GM12878 (cell line): Measurements from ENCODE around the gene CLSTN2. TPM values are rescaled to one million over a fixed set of nuclear protein-coding genes. Genes with fewer than 3 reads are reported as not detected.

Experiments used
- ATAC-seq: fragments of 200-7000 bp; cut with Tn5 transposase; 3 replicates; pipeline ENCODE4 v1.9.1; 2020; ENCODE audit warnings: mild to moderate bottlenecking, moderate library complexity
- BruUV-seq: library from RNA; stranded (reverse); fragments of 400-500 nt; replicated peaks from 2 replicates; lab custom pipeline; 2021; lab: Mats Ljungman, UMichigan
- CTCF ChIA-PET: fragments of 300-600 bp; sonication (Branson Sonifier 250); formaldehyde crosslinking; extraction: SDS; loops from one replicate; lab custom pipeline; 2021; ENCODE audit warnings: inconsistent platforms; lab: Yijun Ruan, JAX
- POLR2A ChIA-PET: fragments of 350-600 bp; formaldehyde crosslinking; extraction: SDS; loops from one replicate; lab custom pipeline; 2021; ENCODE audit warnings: inconsistent platforms; lab: Charles Lee
- RAD21 ChIA-PET: fragments of 300-600 bp; sonication (Branson Sonifier 250); formaldehyde crosslinking; loops from one replicate; lab custom pipeline; 2023; ENCODE audit warnings: antibody characterized with exemption; ENCODE audit not compliant: unreplicated experiment; lab: Charles Lee
- SMC1A ChIA-PET: fragments of 300-600 bp; sonication (Branson Sonifier 250); formaldehyde crosslinking; loops from one replicate; lab custom pipeline; 2023; ENCODE audit not compliant: unreplicated experiment, uncharacterized antibody; lab: Charles Lee
- DNase-seq: peaks from one replicate; pipeline ENCODE4 v3.0.0-alpha.2; 2011; ENCODE audit warnings: low read depth, low spot score
- FAIRE-seq: peaks from 3 replicates; lab custom pipeline; 2011; peaks lifted over from hg19 to GRCh38; lab: Jason Lieb, UNC
- H2AFZ ChIP-seq: 2 replicates; pipeline ENCODE4 v1.6.0; 2011; ENCODE audit warnings: low read depth, low read length, control low read depth; ENCODE audit not compliant: control insufficient read depth
- H3K27ac ChIP-seq: 2 replicates; pipeline ENCODE4 v1.5.1; 2011; ENCODE audit warnings: control low read depth; ENCODE audit not compliant: control insufficient read depth, insufficient read depth
- H3K27me3 ChIP-seq, 2 experiments: replicated peaks in 1 of 2; 2 replicates each; pipeline versions ENCODE4 v1.6.0 to v1.6.1; 2011; ENCODE audit warnings: low read length in 1 of 2; ENCODE audit not compliant: control insufficient read depth in 2 of 2, insufficient read depth in 2 of 2
- H3K36me3 ChIP-seq, 2 experiments: 2 replicates each; pipeline ENCODE4 v1.5.1; 2011; ENCODE audit warnings: low read length in 1 of 2; ENCODE audit not compliant: control insufficient read depth in 2 of 2, insufficient read depth in 2 of 2
- H3K4me1 ChIP-seq: 2 replicates; pipeline ENCODE4 v1.6.1; 2011; ENCODE audit warnings: mild to moderate bottlenecking, low read length, moderate library complexity, mixed read lengths; ENCODE audit not compliant: control insufficient read depth, insufficient read depth
- H3K4me2 ChIP-seq: 2 replicates; pipeline ENCODE4 v1.6.0; 2011; ENCODE audit warnings: control low read depth; ENCODE audit not compliant: control insufficient read depth, insufficient read depth
- H3K4me3 ChIP-seq: fragments of 200-600 bp; sonication (generic); 2 replicates; pipeline ENCODE4 v1.5.1; 2016
- H3K79me2 ChIP-seq: 2 replicates; pipeline ENCODE4 v1.6.0; 2011; ENCODE audit warnings: low read length; ENCODE audit not compliant: control insufficient read depth, insufficient read depth
- H3K9ac ChIP-seq: 2 replicates; pipeline ENCODE4 v1.8.0; 2011; ENCODE audit warnings: low read length, control low read depth, mixed read lengths; ENCODE audit not compliant: control insufficient read depth, insufficient read depth
- H3K9me3 ChIP-seq: replicated peaks from 3 replicates; pipeline ENCODE4 v1.5.1; 2011; ENCODE audit warnings: mild to moderate bottlenecking, low read length; ENCODE audit not compliant: control insufficient read depth, insufficient read depth
- H4K20me1 ChIP-seq: 2 replicates; pipeline ENCODE4 v1.6.0; 2011; ENCODE audit not compliant: control insufficient read depth, insufficient read depth
- FOS ChIP-seq: IDR thresholded peaks from 3 replicates; pipeline ENCODE4 v1.6.1; 2011; ENCODE audit warnings: borderline replicate concordance; ENCODE audit not compliant: insufficient read length; ENCODE audit errors: extremely low read depth
- IRF4 ChIP-seq: IDR thresholded peaks from 2 replicates; pipeline ENCODE4 v1.6.1; 2011; ENCODE audit warnings: low read depth, low read length
- LARP7 ChIP-seq: fragments of 450-650 bp; IDR thresholded peaks from 2 replicates; pipeline ENCODE4 v1.6.1; 2017; ENCODE audit warnings: mild to moderate bottlenecking
- NR2C2 ChIP-seq: IDR thresholded peaks from 2 replicates; pipeline ENCODE4 v1.6.1; 2011; ENCODE audit warnings: borderline replicate concordance, low read depth; ENCODE audit not compliant: control insufficient read depth, insufficient read length
- SUZ12 ChIP-seq: fragments of 200-600 bp; sonication (generic); IDR thresholded peaks from one replicate; pipeline ENCODE4 v1.6.1; 2018; ENCODE audit warnings: antibody characterized with exemption, mild to moderate bottlenecking; ENCODE audit not compliant: unreplicated experiment
- YBX1 ChIP-seq: fragments of 450-650 bp; IDR thresholded peaks from 2 replicates; pipeline ENCODE4 v1.6.1; 2016; ENCODE audit warnings: antibody characterized with exemption
- ZBED1 ChIP-seq: IDR thresholded peaks from 2 replicates; pipeline ENCODE4 v1.6.1; 2016; ENCODE audit warnings: borderline replicate concordance
- ZNF274 ChIP-seq: IDR thresholded peaks from one replicate; pipeline ENCODE4 v1.8.0; 2011; ENCODE audit not compliant: insufficient read length, insufficient read depth
- WGBS: methylation state at CpG from one replicate; pipeline ENCODE4 v1.1.6; 2016; ENCODE audit warnings: low lambda C conversion rate; ENCODE audit not compliant: insufficient replicate concordance, insufficient coverage; ENCODE audit errors: missing lambda C conversion rate; 5-methylcytosine and 5-hydroxymethylcytosine counted together
- in situ Hi-C: fragments of 300-500 bp; cut with MboI; formaldehyde crosslinking; loops from 9 replicates; pipeline ENCODE4 v1.14.3; 2018; ENCODE audit warnings: mixed read lengths
- intact Hi-C: fragments of 100-400 bp; cut with micrococcal nuclease; formaldehyde crosslinking; loops from one replicate; pipeline ENCODE4 v1.14.2; 2022; ENCODE audit not compliant: unreplicated experiment
- polyA plus RNA-seq, 11 experiments: library from polyadenylated mRNA; depleted of rRNA in 4 of 11; unstranded in 6 of 11; stranded (reverse) in 5 of 11; fragments of >200 nt; fragmentation: Nextera tagmentation in 4 of 11; fragmentation: Illumina TruSeq in 1 of 11; extraction: Ambion mirVana in 4 of 11; extraction: Trizol in 1 of 11; gene quantifications; 1 replicate in 1 of 11; 2 replicates in 10 of 11; pipeline versions ENCODE4 v1.2.1 to v1.2.3, GENCODE V29; 2011 to 2016; ENCODE audit warnings: inconsistent platforms in 2 of 11, missing spikeins in 2 of 11, low read depth in 1 of 11
- total RNA-seq, 4 experiments: library from RNA; depleted of rRNA in 3 of 4; stranded (reverse); fragments of >200 nt in 3 of 4; fragmentation: Illumina TruSeq in 1 of 4; extraction: Trizol in 1 of 4; gene quantifications; 2 replicates each; pipeline versions ENCODE4 v1.2.1 to v1.2.3, GENCODE V29; 2013 to 2021
- TF ChIP-seq, protein P1 (sequence below): fragments of 450-650 bp; formaldehyde crosslinking; IDR thresholded peaks from 2 replicates; pipeline ENCODE4 v1.4.0; 2020; ENCODE audit warnings: mild to moderate bottlenecking, moderate library complexity
- TF ChIP-seq, protein P2 (sequence below): fragments of 150-350 bp; IDR thresholded peaks from 2 replicates; pipeline ENCODE4 v1.6.1; 2014; ENCODE audit warnings: mild to moderate bottlenecking, low read depth, low read length
- TF ChIP-seq, protein P3 (sequence below): fragments of 450-650 bp; IDR thresholded peaks from 2 replicates; pipeline ENCODE4 v1.6.1; 2016; ENCODE audit warnings: mild to moderate bottlenecking
- TF ChIP-seq, protein P4 (sequence below): IDR thresholded peaks from 2 replicates; pipeline ENCODE4 v1.6.1; 2012; ENCODE audit warnings: low read depth, low read length, improper control_type of control experiment
- TF ChIP-seq, protein P5 (sequence below): fragments of 450-650 bp; IDR thresholded peaks from 2 replicates; pipeline ENCODE4 v1.6.1; 2016; ENCODE audit warnings: mild to moderate bottlenecking, moderate library complexity, borderline replicate concordance

The CLSTN2 gene
- total and polyA plus RNA-seq, 10 of the 15 experiments (the other 5 are each of a cell fraction or from before 2014, with no cell fraction given) = under 0.01 to 0.10 (median under 0.01) TPM; not detected in 5

DNA sequence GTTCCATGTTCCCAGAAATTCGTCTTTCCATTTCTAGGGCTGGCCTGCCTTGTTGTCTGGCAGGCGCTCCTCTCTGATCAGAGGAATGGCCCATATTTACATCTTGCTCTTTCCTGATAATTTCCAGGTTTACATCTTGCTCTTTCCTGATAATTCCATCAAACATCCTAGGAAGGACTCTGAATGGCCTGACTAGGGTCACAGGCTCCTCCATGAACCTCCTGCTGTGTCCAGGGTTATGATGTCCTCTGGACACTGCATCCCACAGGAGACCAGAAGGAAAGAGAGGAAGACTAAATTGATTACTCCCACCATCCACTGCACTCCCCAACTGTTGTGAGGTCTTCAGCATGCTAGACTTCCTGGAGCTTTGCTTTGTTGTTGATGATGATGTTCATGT, 75.4 kb downstream of the CLSTN2 start:
- ChIA-PET POLR2A (no interaction called here), RAD21 (no interaction called here), CTCF (no interaction called here), SMC1A (no interaction called here)
- no peak overlapping the region for H3K27ac ChIP-seq
- H3K4me3 ChIP-seq = no peak overlapping the region
- H2AFZ ChIP-seq = no peak overlapping the region
- no peaks in the 10 kb centered on the region; a peak in 1 of 4 replicates for H3K27me3 ChIP-seq
- H3K36me3 ChIP-seq = no peaks in the 10 kb centered on the region
- intact Hi-C loops = no loop called here
- in situ Hi-C loops = no loop called here
- no TSS peak for BruUV-seq
- DNase-seq (no peak), FAIRE-seq (no peak), ATAC-seq (no peak)
- no peak overlapping the region for H3K9ac ChIP-seq
- H3K9me3 ChIP-seq = no peaks in the 10 kb centered on the region
- H3K4me2 ChIP-seq = no peak overlapping the region
- H3K4me1 ChIP-seq = no peaks in the 10 kb centered on the region
- H4K20me1 ChIP-seq = no peaks in the 10 kb centered on the region
- 0% methylated on average over 2 of the region's 2 CpGs for WGBS
- H3K79me2 ChIP-seq = no peaks in the 10 kb centered on the region
- TF ChIP-seq, protein P1, sequence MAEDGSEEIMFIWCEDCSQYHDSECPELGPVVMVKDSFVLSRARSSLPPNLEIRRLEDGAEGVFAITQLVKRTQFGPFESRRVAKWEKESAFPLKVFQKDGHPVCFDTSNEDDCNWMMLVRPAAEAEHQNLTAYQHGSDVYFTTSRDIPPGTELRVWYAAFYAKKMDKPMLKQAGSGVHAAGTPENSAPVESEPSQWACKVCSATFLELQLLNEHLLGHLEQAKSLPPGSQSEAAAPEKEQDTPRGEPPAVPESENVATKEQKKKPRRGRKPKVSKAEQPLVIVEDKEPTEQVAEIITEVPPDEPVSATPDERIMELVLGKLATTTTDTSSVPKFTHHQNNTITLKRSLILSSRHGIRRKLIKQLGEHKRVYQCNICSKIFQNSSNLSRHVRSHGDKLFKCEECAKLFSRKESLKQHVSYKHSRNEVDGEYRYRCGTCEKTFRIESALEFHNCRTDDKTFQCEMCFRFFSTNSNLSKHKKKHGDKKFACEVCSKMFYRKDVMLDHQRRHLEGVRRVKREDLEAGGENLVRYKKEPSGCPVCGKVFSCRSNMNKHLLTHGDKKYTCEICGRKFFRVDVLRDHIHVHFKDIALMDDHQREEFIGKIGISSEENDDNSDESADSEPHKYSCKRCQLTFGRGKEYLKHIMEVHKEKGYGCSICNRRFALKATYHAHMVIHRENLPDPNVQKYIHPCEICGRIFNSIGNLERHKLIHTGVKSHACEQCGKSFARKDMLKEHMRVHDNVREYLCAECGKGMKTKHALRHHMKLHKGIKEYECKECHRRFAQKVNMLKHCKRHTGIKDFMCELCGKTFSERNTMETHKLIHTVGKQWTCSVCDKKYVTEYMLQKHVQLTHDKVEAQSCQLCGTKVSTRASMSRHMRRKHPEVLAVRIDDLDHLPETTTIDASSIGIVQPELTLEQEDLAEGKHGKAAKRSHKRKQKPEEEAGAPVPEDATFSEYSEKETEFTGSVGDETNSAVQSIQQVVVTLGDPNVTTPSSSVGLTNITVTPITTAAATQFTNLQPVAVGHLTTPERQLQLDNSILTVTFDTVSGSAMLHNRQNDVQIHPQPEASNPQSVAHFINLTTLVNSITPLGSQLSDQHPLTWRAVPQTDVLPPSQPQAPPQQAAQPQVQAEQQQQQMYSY (CRISPR knock-in tag) = no peak
- TF ChIP-seq NR2C2 (no peak), LARP7 (no peak), IRF4 (no peak), ZNF274 (no peak), FOS (no peak), SUZ12 (no peak), ZBED1 (no peak), YBX1 (no peak)
- TF ChIP-seq, protein P2, sequence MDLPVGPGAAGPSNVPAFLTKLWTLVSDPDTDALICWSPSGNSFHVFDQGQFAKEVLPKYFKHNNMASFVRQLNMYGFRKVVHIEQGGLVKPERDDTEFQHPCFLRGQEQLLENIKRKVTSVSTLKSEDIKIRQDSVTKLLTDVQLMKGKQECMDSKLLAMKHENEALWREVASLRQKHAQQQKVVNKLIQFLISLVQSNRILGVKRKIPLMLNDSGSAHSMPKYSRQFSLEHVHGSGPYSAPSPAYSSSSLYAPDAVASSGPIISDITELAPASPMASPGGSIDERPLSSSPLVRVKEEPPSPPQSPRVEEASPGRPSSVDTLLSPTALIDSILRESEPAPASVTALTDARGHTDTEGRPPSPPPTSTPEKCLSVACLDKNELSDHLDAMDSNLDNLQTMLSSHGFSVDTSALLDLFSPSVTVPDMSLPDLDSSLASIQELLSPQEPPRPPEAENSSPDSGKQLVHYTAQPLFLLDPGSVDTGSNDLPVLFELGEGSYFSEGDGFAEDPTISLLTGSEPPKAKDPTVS = no peak
- TF ChIP-seq, protein P3, sequence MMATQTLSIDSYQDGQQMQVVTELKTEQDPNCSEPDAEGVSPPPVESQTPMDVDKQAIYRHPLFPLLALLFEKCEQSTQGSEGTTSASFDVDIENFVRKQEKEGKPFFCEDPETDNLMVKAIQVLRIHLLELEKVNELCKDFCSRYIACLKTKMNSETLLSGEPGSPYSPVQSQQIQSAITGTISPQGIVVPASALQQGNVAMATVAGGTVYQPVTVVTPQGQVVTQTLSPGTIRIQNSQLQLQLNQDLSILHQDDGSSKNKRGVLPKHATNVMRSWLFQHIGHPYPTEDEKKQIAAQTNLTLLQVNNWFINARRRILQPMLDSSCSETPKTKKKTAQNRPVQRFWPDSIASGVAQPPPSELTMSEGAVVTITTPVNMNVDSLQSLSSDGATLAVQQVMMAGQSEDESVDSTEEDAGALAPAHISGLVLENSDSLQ = no peak
- TF ChIP-seq, protein P4, sequence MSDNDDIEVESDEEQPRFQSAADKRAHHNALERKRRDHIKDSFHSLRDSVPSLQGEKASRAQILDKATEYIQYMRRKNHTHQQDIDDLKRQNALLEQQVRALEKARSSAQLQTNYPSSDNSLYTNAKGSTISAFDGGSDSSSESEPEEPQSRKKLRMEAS = no peak
- TF ChIP-seq, protein P5, sequence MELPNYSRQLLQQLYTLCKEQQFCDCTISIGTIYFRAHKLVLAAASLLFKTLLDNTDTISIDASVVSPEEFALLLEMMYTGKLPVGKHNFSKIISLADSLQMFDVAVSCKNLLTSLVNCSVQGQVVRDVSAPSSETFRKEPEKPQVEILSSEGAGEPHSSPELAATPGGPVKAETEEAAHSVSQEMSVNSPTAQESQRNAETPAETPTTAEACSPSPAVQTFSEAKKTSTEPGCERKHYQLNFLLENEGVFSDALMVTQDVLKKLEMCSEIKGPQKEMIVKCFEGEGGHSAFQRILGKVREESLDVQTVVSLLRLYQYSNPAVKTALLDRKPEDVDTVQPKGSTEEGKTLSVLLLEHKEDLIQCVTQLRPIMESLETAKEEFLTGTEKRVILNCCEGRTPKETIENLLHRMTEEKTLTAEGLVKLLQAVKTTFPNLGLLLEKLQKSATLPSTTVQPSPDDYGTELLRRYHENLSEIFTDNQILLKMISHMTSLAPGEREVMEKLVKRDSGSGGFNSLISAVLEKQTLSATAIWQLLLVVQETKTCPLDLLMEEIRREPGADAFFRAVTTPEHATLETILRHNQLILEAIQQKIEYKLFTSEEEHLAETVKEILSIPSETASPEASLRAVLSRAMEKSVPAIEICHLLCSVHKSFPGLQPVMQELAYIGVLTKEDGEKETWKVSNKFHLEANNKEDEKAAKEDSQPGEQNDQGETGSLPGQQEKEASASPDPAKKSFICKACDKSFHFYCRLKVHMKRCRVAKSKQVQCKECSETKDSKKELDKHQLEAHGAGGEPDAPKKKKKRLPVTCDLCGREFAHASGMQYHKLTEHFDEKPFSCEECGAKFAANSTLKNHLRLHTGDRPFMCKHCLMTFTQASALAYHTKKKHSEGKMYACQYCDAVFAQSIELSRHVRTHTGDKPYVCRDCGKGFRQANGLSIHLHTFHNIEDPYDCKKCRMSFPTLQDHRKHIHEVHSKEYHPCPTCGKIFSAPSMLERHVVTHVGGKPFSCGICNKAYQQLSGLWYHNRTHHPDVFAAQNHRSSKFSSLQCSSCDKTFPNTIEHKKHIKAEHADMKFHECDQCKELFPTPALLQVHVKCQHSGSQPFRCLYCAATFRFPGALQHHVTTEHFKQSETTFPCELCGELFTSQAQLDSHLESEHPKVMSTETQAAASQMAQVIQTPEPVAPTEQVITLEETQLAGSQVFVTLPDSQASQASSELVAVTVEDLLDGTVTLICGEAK = no peak
